GM23338 (cell line): ENCODE measurements around the gene ATG2B.

Experiments used
- CREB1 ChIP-seq: fragments of 250-450 bp; sonication (Bioruptor Pico); IDR thresholded peaks from 2 replicates; pipeline ENCODE4 v1.5.0; 2020; ENCODE audit warnings: low read depth, mild to moderate bottlenecking, moderate library complexity
- ETS1 ChIP-seq: IDR thresholded peaks from 2 replicates; pipeline ENCODE4 v1.6.1; 2016; ENCODE audit warnings: antibody characterized with exemption
- EZH2 ChIP-seq: fragments of 200-600 bp; sonication (generic); IDR thresholded peaks from one replicate; pipeline ENCODE4 v1.8.0; 2017; ENCODE audit warnings: antibody characterized with exemption, mild to moderate bottlenecking, low read depth; ENCODE audit not compliant: unreplicated experiment
- EZH2phosphoT487 ChIP-seq: fragments of 200-600 bp; sonication (generic); IDR thresholded peaks from one replicate; pipeline ENCODE4 v1.8.1; 2018; ENCODE audit warnings: antibody characterized with exemption; ENCODE audit not compliant: unreplicated experiment
- JUNB ChIP-seq: IDR thresholded peaks from one replicate; pipeline ENCODE4 v1.6.1; 2016; ENCODE audit warnings: antibody characterized with exemption; ENCODE audit not compliant: unreplicated experiment
- POLR2AphosphoS5 ChIP-seq: IDR thresholded peaks from 2 replicates; pipeline ENCODE4 v1.6.1; 2016; ENCODE audit warnings: antibody characterized with exemption, low read depth
- STAT1 ChIP-seq: IDR thresholded peaks from one replicate; pipeline ENCODE4 v1.6.1; 2016; ENCODE audit warnings: antibody characterized with exemption; ENCODE audit not compliant: unreplicated experiment
- ZNF114 ChIP-seq: fragments of 250-450 bp; sonication (Bioruptor Pico); IDR thresholded peaks from 2 replicates; pipeline ENCODE4 v1.5.0; 2020; ENCODE audit warnings: mild to moderate bottlenecking, moderate library complexity
- ZNF331 ChIP-seq: fragments of 250-450 bp; sonication (Bioruptor Pico); IDR thresholded peaks from 2 replicates; pipeline ENCODE4 v1.5.0; 2020; ENCODE audit warnings: low read depth, mild to moderate bottlenecking, moderate library complexity
- TF ChIP-seq, protein P1 (sequence below), 2 experiments: fragments of 200-600 bp in 1 of 2; sonication (generic) in 1 of 2; conservative IDR thresholded peaks; 2 replicates each; pipeline versions ENCODE4 v1.5.1 to v1.6.1; 2016 to 2017; ENCODE audit warnings: antibody characterized with exemption in 2 of 2, low read depth in 2 of 2, mild to moderate bottlenecking in 2 of 2, moderate library complexity in 1 of 2
- TF ChIP-seq, protein P2 (sequence below): IDR thresholded peaks from one replicate; pipeline ENCODE4 v1.6.1; 2018; ENCODE audit warnings: antibody characterized with exemption; ENCODE audit not compliant: unreplicated experiment
- TF ChIP-seq, protein P3 (sequence below): fragments of 250-450 bp; sonication (Bioruptor Pico); IDR thresholded peaks from 2 replicates; pipeline ENCODE4 v1.5.0; 2020; ENCODE audit warnings: mild to moderate bottlenecking, moderate library complexity

DNA sequence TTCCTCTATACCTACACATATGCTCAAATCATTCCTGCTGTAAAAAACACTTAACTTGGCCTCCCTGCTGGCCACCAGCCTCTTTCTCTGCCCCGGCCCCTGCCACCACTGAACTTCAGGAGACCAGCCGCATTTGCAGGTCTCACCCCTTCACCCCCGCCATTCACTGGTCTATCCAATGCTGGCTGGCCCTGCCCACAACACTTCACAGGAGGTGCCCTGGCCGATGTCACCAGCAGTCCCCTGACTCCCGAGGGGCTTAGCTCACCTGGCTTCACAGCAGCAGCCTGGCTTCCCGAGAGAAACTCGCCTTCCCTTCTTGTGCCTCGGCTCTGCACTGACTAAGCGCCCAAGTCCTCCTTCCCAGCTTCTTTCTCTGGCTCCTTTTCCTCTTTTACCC is 36.3 kb upstream of the ATG2B start:
- TF ChIP-seq, protein P1, sequence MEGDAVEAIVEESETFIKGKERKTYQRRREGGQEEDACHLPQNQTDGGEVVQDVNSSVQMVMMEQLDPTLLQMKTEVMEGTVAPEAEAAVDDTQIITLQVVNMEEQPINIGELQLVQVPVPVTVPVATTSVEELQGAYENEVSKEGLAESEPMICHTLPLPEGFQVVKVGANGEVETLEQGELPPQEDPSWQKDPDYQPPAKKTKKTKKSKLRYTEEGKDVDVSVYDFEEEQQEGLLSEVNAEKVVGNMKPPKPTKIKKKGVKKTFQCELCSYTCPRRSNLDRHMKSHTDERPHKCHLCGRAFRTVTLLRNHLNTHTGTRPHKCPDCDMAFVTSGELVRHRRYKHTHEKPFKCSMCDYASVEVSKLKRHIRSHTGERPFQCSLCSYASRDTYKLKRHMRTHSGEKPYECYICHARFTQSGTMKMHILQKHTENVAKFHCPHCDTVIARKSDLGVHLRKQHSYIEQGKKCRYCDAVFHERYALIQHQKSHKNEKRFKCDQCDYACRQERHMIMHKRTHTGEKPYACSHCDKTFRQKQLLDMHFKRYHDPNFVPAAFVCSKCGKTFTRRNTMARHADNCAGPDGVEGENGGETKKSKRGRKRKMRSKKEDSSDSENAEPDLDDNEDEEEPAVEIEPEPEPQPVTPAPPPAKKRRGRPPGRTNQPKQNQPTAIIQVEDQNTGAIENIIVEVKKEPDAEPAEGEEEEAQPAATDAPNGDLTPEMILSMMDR (conservative IDR thresholded peaks at IDR 0.05; ENCODE audit: low read depth in 2 of 2): no peak
- no peak for TF ChIP-seq POLR2AphosphoS5
- TF ChIP-seq EZH2: no peak
- no peak for TF ChIP-seq EZH2phosphoT487
- TF ChIP-seq JUNB: no peak
- TF ChIP-seq, protein P2, sequence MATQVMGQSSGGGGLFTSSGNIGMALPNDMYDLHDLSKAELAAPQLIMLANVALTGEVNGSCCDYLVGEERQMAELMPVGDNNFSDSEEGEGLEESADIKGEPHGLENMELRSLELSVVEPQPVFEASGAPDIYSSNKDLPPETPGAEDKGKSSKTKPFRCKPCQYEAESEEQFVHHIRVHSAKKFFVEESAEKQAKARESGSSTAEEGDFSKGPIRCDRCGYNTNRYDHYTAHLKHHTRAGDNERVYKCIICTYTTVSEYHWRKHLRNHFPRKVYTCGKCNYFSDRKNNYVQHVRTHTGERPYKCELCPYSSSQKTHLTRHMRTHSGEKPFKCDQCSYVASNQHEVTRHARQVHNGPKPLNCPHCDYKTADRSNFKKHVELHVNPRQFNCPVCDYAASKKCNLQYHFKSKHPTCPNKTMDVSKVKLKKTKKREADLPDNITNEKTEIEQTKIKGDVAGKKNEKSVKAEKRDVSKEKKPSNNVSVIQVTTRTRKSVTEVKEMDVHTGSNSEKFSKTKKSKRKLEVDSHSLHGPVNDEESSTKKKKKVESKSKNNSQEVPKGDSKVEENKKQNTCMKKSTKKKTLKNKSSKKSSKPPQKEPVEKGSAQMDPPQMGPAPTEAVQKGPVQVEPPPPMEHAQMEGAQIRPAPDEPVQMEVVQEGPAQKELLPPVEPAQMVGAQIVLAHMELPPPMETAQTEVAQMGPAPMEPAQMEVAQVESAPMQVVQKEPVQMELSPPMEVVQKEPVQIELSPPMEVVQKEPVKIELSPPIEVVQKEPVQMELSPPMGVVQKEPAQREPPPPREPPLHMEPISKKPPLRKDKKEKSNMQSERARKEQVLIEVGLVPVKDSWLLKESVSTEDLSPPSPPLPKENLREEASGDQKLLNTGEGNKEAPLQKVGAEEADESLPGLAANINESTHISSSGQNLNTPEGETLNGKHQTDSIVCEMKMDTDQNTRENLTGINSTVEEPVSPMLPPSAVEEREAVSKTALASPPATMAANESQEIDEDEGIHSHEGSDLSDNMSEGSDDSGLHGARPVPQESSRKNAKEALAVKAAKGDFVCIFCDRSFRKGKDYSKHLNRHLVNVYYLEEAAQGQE: no peak
- TF ChIP-seq ZNF331 (CRISPR knock-in tag): no peak
- no peak for TF ChIP-seq ETS1
- no peak for TF ChIP-seq CREB1 (CRISPR knock-in tag)
- TF ChIP-seq ZNF114: no peak
- no peak for TF ChIP-seq STAT1
- TF ChIP-seq, protein P3, sequence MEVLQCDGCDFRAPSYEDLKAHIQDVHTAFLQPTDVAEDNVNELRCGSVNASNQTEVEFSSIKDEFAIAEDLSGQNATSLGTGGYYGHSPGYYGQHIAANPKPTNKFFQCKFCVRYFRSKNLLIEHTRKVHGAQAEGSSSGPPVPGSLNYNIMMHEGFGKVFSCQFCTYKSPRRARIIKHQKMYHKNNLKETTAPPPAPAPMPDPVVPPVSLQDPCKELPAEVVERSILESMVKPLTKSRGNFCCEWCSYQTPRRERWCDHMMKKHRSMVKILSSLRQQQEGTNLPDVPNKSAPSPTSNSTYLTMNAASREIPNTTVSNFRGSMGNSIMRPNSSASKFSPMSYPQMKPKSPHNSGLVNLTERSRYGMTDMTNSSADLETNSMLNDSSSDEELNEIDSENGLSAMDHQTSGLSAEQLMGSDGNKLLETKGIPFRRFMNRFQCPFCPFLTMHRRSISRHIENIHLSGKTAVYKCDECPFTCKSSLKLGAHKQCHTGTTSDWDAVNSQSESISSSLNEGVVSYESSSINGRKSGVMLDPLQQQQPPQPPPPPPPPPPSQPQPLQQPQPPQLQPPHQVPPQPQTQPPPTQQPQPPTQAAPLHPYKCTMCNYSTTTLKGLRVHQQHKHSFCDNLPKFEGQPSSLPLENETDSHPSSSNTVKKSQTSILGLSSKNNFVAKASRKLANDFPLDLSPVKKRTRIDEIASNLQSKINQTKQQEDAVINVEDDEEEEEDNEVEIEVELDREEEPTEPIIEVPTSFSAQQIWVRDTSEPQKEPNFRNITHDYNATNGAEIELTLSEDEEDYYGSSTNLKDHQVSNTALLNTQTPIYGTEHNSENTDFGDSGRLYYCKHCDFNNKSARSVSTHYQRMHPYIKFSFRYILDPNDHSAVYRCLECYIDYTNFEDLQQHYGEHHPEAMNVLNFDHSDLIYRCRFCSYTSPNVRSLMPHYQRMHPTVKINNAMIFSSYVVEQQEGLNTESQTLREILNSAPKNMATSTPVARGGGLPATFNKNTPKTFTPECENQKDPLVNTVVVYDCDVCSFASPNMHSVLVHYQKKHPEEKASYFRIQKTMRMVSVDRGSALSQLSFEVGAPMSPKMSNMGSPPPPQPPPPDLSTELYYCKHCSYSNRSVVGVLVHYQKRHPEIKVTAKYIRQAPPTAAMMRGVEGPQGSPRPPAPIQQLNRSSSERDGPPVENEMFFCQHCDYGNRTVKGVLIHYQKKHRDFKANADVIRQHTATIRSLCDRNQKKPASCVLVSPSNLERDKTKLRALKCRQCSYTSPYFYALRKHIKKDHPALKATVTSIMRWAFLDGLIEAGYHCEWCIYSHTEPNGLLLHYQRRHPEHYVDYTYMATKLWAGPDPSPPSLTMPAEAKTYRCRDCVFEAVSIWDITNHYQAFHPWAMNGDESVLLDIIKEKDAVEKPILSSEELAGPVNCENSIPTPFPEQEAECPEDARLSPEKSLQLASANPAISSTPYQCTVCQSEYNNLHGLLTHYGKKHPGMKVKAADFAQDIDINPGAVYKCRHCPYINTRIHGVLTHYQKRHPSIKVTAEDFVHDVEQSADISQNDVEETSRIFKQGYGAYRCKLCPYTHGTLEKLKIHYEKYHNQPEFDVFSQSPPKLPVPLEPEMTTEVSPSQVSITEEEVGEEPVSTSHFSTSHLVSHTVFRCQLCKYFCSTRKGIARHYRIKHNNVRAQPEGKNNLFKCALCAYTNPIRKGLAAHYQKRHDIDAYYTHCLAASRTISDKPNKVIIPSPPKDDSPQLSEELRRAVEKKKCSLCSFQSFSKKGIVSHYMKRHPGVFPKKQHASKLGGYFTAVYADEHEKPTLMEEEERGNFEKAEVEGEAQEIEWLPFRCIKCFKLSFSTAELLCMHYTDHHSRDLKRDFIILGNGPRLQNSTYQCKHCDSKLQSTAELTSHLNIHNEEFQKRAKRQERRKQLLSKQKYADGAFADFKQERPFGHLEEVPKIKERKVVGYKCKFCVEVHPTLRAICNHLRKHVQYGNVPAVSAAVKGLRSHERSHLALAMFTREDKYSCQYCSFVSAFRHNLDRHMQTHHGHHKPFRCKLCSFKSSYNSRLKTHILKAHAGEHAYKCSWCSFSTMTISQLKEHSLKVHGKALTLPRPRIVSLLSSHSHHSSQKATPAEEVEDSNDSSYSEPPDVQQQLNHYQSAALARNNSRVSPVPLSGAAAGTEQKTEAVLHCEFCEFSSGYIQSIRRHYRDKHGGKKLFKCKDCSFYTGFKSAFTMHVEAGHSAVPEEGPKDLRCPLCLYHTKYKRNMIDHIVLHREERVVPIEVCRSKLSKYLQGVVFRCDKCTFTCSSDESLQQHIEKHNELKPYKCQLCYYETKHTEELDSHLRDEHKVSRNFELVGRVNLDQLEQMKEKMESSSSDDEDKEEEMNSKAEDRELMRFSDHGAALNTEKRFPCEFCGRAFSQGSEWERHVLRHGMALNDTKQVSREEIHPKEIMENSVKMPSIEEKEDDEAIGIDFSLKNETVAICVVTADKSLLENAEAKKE: no peak
